ENCODE results near the gene PPP2R5D. TPM values are rescaled to one million over a fixed set of nuclear protein-coding genes. Genes with fewer than 3 reads are reported as not detected.

The PPP2R5D gene
- polyA plus RNA-seq, 6 donors from 2014 or later: 13.6 to 23.8 (median 14.5) TPM

GRCh38 chr6:43047998-43048397 is 63.6 kb downstream of the PPP2R5D start:
- H3K4me3 Mint-ChIP-seq: no peak overlapping the region
- ATAC-seq (ENCODE audit: low read depth in 2 of 2) (no peak), DNase-seq (no peak)
- H3K36me3 Mint-ChIP-seq: peaks cover 0 to 11% of the 10 kb centered on the region in 2 donors
- peaks cover 14 to 21% (median 15%) of the 10 kb centered on the region in 3 donors for H3K4me1 Mint-ChIP-seq
- no peaks in the 10 kb centered on the region for H3K27me3 Mint-ChIP-seq
- H3K9me3 Mint-ChIP-seq: no peaks in the 10 kb centered on the region
- H3K27ac Mint-ChIP-seq: no peak overlapping the region

DNA sequence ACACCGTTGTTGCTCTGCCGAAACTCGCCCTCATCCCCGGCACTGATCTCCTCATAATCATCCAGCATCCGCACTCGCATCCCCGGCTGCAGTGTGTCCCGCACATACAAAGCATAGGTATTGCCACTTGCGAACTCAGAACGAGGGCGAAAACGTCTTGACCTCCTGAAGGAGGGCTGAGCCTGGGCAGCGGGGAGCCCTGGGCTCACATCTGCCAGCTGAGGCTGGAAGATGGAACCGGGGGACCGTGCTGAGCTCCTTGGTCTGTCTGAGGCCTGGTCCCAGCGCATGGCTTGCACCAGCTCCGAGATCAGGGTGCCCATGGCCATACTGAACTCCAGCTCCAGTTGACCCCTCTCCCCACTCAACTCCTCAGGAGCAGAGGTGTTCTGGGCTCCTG is 66.6 kb downstream of the PPP2R5D start:
- Mint-ChIP-seq H3K36me3 (peaks cover 0 to 7% of the 10 kb centered on the region in 2 donors), H3K9me3 (no peaks in the 10 kb centered on the region), H3K4me3 (peak overlapping the region in 1 of 8 donors; percentile 52), H3K27ac (no peak overlapping the region), H3K4me1 (peaks cover 16 to 38% (median 34%) of the 10 kb centered on the region in 3 donors), H3K27me3 (no peaks in the 10 kb centered on the region)
- no peak for DNase-seq
- no peak for ATAC-seq (ENCODE audit: low read depth in 2 of 2)

GRCh38 chr6:43052225-43052841 is 68.0 kb downstream of the PPP2R5D start:
- Mint-ChIP-seq H3K27me3 (no peaks in the 10 kb centered on the region), H3K9me3 (no peaks in the 10 kb centered on the region), H3K36me3 (peaks cover 0 to 5% of the 10 kb centered on the region in 2 donors), H3K27ac (peak overlapping the region; percentile 55 to 98 (median 91)), H3K4me1 (peaks cover 16 to 42% (median 36%) of the 10 kb centered on the region in 3 donors), H3K4me3 (peak overlapping the region; percentile 51 to 95 (median 94))
- DNase-seq (no peak), ATAC-seq (ENCODE audit: low read depth in 2 of 2) (no peak)

DNA sequence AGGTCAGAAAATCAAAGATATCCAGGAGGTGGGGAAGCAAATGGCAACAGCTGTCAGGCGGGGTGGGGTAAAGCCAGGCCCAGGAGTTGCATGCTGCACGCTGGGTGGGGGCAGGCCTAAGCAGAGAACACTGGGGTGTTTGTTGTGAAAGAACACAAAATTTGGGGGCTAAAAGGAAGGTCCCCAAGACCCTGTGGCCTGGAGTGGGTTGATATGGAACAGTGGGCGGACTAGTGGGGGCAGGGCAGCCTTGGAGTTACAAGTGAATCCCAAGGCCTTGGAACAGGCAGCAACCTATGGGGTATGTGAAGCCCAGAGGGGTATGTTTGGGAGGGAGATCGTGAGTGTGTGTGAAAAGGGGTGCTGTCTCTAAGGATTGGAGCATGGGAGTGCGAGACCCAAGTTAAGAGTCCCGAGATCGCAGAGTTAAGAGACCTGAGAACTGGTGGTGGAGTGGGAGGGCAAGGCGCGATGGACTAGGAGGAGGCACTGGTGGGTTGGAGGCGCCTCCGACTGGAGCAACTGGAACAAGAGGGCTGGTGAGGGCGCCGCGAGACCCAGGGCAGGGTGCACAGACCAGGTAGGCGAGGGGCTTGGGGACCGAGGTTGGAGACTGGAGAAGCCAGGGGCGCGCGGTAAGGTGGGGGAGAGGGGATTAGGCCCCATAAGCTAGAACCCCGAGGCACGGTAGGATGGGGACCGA is 68.6 kb downstream of the PPP2R5D start:
- H3K27ac Mint-ChIP-seq: peak overlapping the region; percentile 87 to 98 (median 95)
- peak overlapping the region; percentile 91 to 98 (median 94) for H3K4me3 Mint-ChIP-seq
- peaks cover 0 to 5% of the 10 kb centered on the region in 2 donors for H3K36me3 Mint-ChIP-seq
- DNase-seq (no peak), ATAC-seq (ENCODE audit: low read depth in 2 of 2) (peak; percentile 13 to 17)
- H3K9me3 Mint-ChIP-seq: no peaks in the 10 kb centered on the region
- H3K27me3 Mint-ChIP-seq: no peaks in the 10 kb centered on the region
- H3K4me1 Mint-ChIP-seq: peaks cover 16 to 48% (median 38%) of the 10 kb centered on the region in 3 donors

GRCh38 chr6:43053545-43054205 is 69.3 kb downstream of the PPP2R5D start, which contains the start of gene CUL7:
CUL7 (minus strand) TSS chr6:43053851; CDS start chr6:43052788, 1,063 bp downstream.
- Mint-ChIP-seq H3K4me1 (peaks cover 20 to 55% (median 45%) of the 10 kb centered on the region in 3 donors), H3K4me3 (peak within 1 kb of the TSS; percentile 91 to 98 (median 94)), H3K27me3 (no peaks in the 10 kb centered on the region)

GRCh38 chr6:43054206-43054943 is 70.0 kb downstream of the PPP2R5D start:
- peaks cover 0 to 5% of the 10 kb centered on the region in 2 donors for H3K36me3 Mint-ChIP-seq
- no peaks in the 10 kb centered on the region for H3K27me3 Mint-ChIP-seq
- DNase-seq: no peak
- peak overlapping the region; percentile 87 to 98 (median 96) for H3K27ac Mint-ChIP-seq
- H3K9me3 Mint-ChIP-seq: no peaks in the 10 kb centered on the region
- H3K4me3 Mint-ChIP-seq: peak overlapping the region; percentile 91 to 98 (median 94)
- H3K4me1 Mint-ChIP-seq: peaks cover 22 to 62% (median 48%) of the 10 kb centered on the region in 3 donors
- no peak for ATAC-seq (ENCODE audit: low read depth in 2 of 2)

More at GRCh38 chr6:43053545-43054205, 69.3 kb downstream of the PPP2R5D start, which contains the start of gene CUL7:
- ATAC-seq (ENCODE audit: low read depth in 2 of 2) (peak; percentile 98), DNase-seq (peak; percentile 77)
- Mint-ChIP-seq H3K9me3 (no peaks in the 10 kb centered on the region), H3K36me3 (peaks cover 0 to 5% of the 10 kb centered on the region in 2 donors), H3K27ac (peak within 1 kb of the TSS; percentile 87 to 98 (median 96))

DNA sequence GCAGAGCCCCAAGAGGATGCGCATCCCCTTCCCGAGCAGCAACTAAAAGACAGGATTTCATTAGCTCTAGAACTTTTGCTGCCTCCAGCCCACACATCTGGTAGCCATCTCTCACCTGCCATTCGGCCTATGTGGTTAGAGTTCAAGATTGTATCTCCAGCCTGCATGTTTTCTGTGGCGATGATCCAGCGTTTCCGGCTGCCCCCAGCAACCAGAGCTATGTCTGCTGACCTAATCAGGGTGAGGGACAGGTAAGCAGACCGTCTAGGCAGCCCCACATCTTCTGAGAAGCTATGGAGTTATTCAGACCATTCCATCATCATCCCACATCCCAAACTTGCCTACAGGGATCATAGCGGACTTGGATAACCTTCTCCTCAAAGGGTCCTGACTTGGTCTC is 71.6 kb downstream of the PPP2R5D start:
- no peaks in the 10 kb centered on the region for H3K27me3 Mint-ChIP-seq
- peak overlapping the region in 6 of 8 donors; percentile 18 to 91 (median 64) for H3K4me3 Mint-ChIP-seq
- H3K9me3 Mint-ChIP-seq: no peaks in the 10 kb centered on the region
- ATAC-seq (ENCODE audit: low read depth in 2 of 2) (no peak), DNase-seq (no peak)
- H3K27ac Mint-ChIP-seq: peak overlapping the region in 2 of 6 donors; percentile 29 to 87
- peaks cover 30 to 73% (median 57%) of the 10 kb centered on the region in 3 donors for H3K4me1 Mint-ChIP-seq
- peaks cover 0 to 5% of the 10 kb centered on the region in 2 donors for H3K36me3 Mint-ChIP-seq

- peaks cover 0 to 20% of the 10 kb centered on the region in 2 donors for H3K36me3 Mint-ChIP-seq
- H3K4me3 Mint-ChIP-seq: peak overlapping the region; percentile 89 to 99 (median 98)
- ATAC-seq (ENCODE audit: low read depth in 2 of 2) (no peak), DNase-seq (no peak)
- H3K4me1 Mint-ChIP-seq: peaks cover 27 to 60% (median 52%) of the 10 kb centered on the region in 3 donors
- H3K27ac Mint-ChIP-seq: peak overlapping the region in 5 of 6 donors; percentile 67 to 100 (median 98)
- H3K9me3 Mint-ChIP-seq: no peaks in the 10 kb centered on the region
- no peaks in the 10 kb centered on the region for H3K27me3 Mint-ChIP-seq
Observed at GRCh38 chr6:43058531-43058930, 74.2 kb downstream of the PPP2R5D start.

GRCh38 chr6:43059168-43060033 is 75.0 kb downstream of the PPP2R5D start, which contains the start of the genes KLC4 and MRPL2:
KLC4 (plus strand) TSS chr6:43059631; CDS start chr6:43061336, 1,705 bp downstream.
MRPL2 (minus strand) TSS chr6:43059434; CDS start chr6:43059381, 53 bp downstream.
- ATAC-seq (ENCODE audit: low read depth in 2 of 2): peak; percentile 95 to 96
- Mint-ChIP-seq H3K4me3 (peak within 1 kb of the TSS; percentile 89 to 99 (median 98)), H3K27me3 (no peaks in the 10 kb centered on the region), H3K4me1 (peaks cover 29 to 52% (median 44%) of the 10 kb centered on the region in 3 donors), H3K27ac (peak within 1 kb of the TSS; percentile 98 to 100 (median 98)), H3K36me3 (peaks cover 0 to 27% of the 10 kb centered on the region in 2 donors), H3K9me3 (no peaks in the 10 kb centered on the region)
- DNase-seq: peak; percentile 97

DNA sequence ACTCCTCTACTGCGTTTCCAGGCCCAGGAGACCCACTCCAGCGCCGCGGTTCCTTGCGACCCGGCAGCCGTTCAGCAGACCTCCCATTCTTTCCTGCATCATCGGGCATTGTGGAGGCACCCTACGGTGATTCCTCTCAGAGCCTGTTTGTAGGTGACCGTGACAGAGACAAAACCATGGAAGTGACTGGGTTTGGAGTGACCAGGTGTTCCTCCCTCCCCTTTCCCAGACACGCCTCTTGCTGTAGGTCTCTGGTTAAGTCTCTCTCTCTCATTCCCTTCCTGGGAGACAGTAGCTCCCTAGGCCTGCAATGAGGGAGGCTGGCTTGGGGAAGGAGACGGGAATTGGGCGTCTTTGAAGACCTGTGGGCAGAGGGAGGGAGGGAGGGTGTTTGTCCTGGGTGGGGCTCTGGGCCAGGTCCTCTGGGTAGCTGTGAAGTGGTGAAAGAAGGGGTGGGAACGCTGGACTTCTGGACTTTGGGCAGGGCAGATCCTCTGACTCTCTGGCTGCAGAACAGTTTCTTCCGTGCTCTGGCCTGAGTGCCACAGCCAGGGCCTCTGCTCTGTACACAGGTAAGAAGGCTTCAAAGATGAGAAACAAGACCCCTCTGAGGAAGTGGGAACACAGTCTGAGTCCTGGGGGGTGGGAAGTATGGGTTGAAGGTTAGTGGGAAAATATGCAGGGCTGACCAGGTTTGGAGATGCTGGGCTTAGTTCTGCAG is 75.8 kb downstream of the PPP2R5D start:
- no peaks in the 10 kb centered on the region for H3K27me3 Mint-ChIP-seq
- H3K36me3 Mint-ChIP-seq: peaks cover 4 to 32% of the 10 kb centered on the region in 2 donors
- DNase-seq (no peak), ATAC-seq (ENCODE audit: low read depth in 2 of 2) (no peak)
- H3K27ac Mint-ChIP-seq: peak overlapping the region; percentile 98 to 100 (median 98)
- peak overlapping the region; percentile 89 to 99 (median 98) for H3K4me3 Mint-ChIP-seq
- peaks cover 33 to 49% (median 43%) of the 10 kb centered on the region in 3 donors for H3K4me1 Mint-ChIP-seq
- H3K9me3 Mint-ChIP-seq: no peaks in the 10 kb centered on the region
